Measurements from ENCODE around the gene PGA5.
"Not testable (repeated sequence)": the region's sequence is repeated elsewhere in the genome, so short reads cannot be mapped to it uniquely, and the experiment has no call there.

Gene PGA5
- 0 reads per million in 2 experiments for total RNA-seq

DNA sequence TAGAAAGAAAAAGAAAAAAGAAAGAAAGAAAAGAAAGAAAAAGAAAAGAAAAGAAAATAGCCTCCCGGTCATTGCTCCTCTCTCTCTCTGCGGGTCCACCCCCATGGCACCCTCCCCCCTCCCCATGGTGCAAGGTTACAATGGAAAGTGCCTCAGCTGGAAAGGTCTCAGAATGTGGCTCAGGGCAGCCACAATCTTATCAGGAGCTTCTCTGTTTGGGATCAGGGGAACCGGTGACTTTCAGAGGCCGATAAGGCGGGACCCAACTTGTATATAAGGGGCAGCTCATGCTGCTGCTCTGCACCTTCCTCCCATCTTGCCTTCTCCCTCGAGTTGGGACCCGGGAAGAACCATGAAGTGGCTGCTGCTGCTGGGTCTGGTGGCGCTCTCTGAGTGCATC lies at the start of gene PGA5:
TSS of gene PGA5 (plus strand) at position 301 of the 400 bp plus-strand sequence. CDS start at position 353, 52 bp downstream.
- DNase-seq (ENCODE audit: low read depth): not testable (repeated sequence)

DNA sequence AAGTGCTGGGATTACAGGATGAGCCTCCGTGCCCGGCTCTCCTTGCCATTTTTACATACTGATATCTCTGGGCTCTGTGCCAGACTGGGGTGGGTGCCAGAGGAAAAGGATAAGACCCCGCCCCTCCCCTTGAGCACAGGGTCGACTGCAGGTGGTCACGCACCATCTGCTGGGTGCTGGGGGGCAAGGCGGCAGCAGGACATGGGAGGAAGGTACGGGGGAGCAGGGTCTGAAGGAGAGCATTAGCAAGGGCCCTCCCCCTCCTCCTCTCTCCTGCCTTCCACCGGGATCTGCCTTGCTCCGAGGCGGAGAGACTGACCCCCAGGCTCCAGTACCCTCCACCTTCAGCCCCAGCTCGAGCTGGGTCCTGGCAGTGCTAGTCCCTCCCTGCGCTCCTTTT lies 47.4 kb upstream of the PGA5 start:
- no peak for DNase-seq (ENCODE audit: low read depth)

GRCh38 chr11:61194169-61194671 lies 46.8 kb upstream of the PGA5 start:
- no peak for DNase-seq (ENCODE audit: low read depth)

- no peak for DNase-seq (ENCODE audit: low read depth)
Observed at GRCh38 chr11:61194981-61195695, 45.8 kb upstream of the PGA5 start.

- DNase-seq (ENCODE audit: low read depth): no peak
Observed at GRCh38 chr11:61195719-61196118, 45.3 kb upstream of the PGA5 start.

GRCh38 chr11:61198361-61198760 lies 42.6 kb upstream of the PGA5 start:
- no peak for DNase-seq (ENCODE audit: low read depth)

DNA sequence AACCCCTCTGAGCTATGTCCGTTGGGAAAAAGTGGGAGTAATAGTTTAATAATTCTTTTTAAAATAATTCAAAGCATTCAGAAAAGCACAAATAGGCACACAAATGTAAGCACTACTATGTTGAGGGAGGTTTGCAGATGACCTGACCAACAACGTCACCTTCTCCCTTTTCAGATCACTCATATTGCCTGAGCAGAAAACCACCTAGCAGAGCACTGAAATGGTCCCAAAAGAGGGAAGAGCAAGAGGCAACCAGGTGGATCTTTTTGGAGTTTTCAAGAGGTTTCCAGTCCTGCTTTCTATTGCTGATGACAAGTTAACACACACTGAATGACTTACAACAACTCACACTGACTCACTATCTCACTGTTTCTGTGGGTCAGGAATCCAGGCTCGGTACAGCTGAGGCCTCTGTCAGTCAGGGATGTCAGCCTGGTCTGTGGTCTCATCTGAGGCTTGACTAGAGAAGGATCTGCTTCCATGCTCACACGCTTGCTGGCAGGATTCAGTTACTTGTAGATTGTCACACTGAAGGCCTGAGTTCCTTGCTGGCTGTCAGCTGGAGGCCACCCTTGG lies 41.9 kb upstream of the PGA5 start:
- no peak for DNase-seq (ENCODE audit: low read depth)

DNA sequence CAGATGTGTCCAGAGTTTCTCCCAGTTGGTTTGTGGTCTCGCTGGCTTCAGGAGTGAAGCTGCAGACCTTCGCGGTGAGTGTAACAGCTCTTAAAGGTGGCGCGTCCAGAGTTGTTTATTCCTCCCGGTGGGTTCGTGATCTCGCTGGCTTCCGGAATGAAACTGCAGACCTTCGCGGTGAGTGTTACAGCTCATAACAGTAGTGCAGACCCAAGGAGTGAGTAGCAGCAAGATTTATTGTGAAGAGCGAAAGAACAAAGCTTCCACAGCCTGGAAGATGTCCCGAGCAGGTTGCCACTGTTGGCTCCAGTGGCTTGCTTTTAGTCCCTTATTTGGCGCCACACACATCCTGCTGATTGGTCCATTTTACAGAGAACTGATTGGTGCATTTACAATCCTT lies 39.5 kb upstream of the PGA5 start:
- DNase-seq (ENCODE audit: low read depth): no peak

- DNase-seq (ENCODE audit: low read depth): not testable (repeated sequence)
Observed at GRCh38 chr11:61202950-61203746, 37.8 kb upstream of the PGA5 start, which contains the start of gene PGA3. Gene PGA3 (plus strand): TSS chr11:61203515. CDS start chr11:61203565, 50 bp downstream.

GRCh38 chr11:61203873-61204272 lies 37.1 kb upstream of the PGA5 start:
- not testable (repeated sequence) for DNase-seq (ENCODE audit: low read depth)

DNA sequence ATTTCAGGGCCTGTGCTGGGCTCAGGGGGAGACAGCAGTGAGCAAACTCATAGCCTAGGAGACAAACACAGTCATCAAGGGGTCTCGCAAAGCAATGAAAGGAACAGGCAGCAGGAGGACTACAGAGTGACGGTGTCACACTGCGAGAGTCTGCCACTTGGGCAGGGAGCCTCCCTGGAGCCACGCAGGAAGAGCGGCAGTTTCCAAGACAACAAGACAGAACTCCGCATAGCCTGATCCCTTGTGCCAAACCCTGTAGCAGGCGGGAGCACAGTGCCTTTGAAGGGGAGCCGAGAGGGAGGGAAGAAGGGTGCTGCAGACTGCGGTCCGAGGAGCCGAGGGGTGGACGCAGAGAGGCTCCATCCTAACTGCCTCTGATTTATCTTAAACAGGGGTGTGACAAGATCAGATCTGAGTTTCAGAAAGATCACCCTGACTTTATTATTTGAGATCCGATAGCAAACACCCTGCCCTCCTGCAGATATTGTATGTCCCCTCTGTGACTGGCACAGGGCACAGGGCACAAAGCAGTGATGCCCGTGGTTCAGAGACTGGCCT lies 36.4 kb upstream of the PGA5 start:
- DNase-seq (ENCODE audit: low read depth): not testable (repeated sequence)

GRCh38 chr11:61207636-61208310 lies 33.2 kb upstream of the PGA5 start:
- not testable (repeated sequence) for DNase-seq (ENCODE audit: low read depth)

DNA sequence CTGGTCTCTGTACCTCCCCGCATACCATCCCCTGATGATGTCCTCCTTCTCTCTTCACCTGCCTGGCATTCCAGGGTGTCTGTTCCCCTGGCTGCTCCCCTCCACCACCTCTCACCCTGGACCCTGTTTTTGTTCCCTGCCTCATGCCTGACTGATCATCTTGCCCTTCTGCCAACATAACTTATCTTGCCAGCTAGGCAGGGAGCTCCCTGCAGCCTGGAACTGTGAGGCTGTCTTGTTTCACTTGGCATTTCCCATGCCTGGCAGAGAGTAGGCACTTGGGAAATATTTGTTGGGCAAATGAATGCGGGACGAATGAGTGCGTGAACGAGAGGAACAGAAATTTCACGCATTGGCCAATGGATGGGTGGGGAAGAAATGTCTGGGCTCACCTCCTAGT lies 30.3 kb upstream of the PGA5 start:
- not testable (repeated sequence) for DNase-seq (ENCODE audit: low read depth)

DNA sequence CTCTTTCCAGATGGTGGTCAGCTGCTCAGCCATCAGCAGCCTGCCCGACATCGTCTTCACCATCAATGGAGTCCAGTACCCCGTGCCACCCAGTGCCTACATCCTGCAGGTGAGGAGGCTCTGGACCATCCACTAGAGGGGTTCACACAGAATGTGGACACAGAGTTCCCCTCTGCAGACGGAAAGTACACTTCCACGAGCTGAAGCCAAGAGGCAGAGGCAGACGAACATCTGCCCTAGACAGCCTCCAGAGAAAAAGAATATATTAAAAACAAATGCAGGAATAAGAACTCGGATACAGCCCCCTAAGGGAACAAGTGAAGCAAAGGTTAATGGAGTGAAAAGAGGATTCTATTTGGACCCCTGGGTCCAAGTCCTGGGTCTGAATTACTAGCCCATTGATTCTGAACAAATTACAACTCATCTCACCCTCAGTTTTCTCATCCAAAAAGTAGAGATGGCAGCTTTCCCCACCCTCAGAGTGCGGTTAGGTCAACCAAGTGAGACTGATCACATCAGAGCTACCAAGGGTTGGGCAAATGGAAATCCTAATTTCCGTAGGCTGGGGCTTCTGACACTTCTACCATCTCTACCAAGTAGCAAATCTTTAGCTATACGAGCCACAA lies 29.5 kb upstream of the PGA5 start:
- not testable (repeated sequence) for DNase-seq (ENCODE audit: low read depth)

DNA sequence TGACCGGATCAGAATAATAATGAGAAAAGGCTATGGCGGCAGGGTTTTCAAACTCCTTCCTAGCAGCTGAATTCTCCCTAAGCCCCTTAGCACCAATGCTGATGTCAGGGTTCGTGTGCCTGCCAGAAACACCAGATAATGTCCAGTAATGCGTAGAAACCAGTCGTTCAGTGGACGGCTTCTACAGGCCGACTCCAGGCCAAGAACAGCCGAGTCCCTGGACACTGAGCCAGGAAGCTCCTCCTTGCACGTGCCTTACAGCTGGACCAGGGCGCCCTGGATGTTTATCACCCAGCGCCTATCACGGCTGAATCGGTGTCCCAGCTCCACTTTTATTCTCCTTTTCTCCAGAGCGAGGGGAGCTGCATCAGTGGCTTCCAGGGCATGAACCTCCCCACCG lies 28.8 kb upstream of the PGA5 start:
- DNase-seq (ENCODE audit: low read depth): not testable (repeated sequence)

GRCh38 chr11:61213711-61214324 lies 27.2 kb upstream of the PGA5 start:
- not testable (repeated sequence) for DNase-seq (ENCODE audit: low read depth)

GRCh38 chr11:61218306-61218705 lies 22.7 kb upstream of the PGA5 start:
- not testable (repeated sequence) for DNase-seq (ENCODE audit: low read depth)

DNA sequence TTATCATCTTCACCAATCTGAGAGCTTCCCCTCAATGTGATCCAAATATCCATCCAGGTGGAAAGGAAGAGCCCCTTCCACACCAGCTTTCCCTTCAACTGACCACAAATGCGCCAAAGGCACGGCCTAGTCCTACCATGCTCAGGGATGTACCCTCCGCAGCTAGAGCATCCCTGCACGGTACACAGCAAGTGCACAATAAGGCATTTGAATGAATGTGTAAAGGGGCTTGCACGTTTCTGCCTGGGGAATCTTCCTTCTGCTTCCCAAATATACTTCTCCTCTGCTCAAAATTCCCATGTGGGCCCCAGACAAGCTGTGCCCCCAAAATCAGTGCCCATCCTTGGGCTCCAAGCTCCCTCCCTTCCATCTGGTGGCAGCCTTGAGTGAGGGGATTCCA lies 22.0 kb upstream of the PGA5 start:
- not testable (repeated sequence) for DNase-seq (ENCODE audit: low read depth)

DNA sequence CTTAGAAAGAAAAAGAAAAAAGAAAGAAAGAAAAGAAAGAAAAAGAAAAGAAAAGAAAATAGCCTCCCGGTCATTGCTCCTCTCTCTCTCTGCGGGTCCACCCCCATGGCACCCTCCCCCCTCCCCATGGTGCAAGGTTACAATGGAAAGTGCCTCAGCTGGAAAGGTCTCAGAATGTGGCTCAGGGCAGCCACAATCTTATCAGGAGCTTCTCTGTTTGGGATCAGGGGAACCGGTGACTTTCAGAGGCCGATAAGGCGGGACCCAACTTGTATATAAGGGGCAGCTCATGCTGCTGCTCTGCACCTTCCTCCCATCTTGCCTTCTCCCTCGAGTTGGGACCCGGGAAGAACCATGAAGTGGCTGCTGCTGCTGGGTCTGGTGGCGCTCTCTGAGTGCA lies 18.9 kb upstream of the PGA5 start, which contains the start of gene PGA4:
TSS of gene PGA4 (plus strand) at position 301 of the 400 bp plus-strand sequence. CDS start at position 355, 54 bp downstream.
- DNase-seq (ENCODE audit: low read depth): not testable (repeated sequence)

GRCh38 chr11:61222692-61223091 lies 18.3 kb upstream of the PGA5 start:
- not testable (repeated sequence) for DNase-seq (ENCODE audit: low read depth)

Measured in T follicular helper cell (primary cell).